Gastrocnemius medialis (tissue), 4 donors: ENCODE results near the gene SDR42E1. TPM values are rescaled to one million over a fixed set of nuclear protein-coding genes. Genes with fewer than 3 reads are reported as not detected.

ENCODE experiments used
- ATAC-seq, 2 donors: fragments of 150-250 bp; one replicate each; pipeline ENCODE4 v1.9.1; 2016
- DNase-seq, 2 donors: peaks; one replicate each; pipeline ENCODE4 v3.0.0-alpha.2; 2019
- H3K27ac ChIP-seq, 4 donors: fragments of 200-600 bp; sonication (generic); 1 replicate in 1 of 4; 2 replicates in 3 of 4; pipeline ENCODE4 v1.5.1; 2016 to 2018; ENCODE audit warnings: mild to moderate bottlenecking in 2 of 4, moderate library complexity in 1 of 4
- H3K27me3 ChIP-seq, 3 donors: fragments of 200-600 bp; sonication (generic) in 2 of 3; 1 replicate in 1 of 3; 2 replicates in 2 of 3; pipeline versions ENCODE4 v1.5.1 to v1.6.0; 2016 to 2019; ENCODE audit warnings: mild to moderate bottlenecking in 1 of 3, moderate library complexity in 1 of 3
- H3K36me3 ChIP-seq, 2 donors: fragments of 200-600 bp; sonication (generic) in 1 of 2; one replicate each; pipeline ENCODE4 v1.5.1; 2017 to 2018
- H3K4me1 ChIP-seq, 2 donors: fragments of 200-600 bp; sonication (generic) in 1 of 2; one replicate each; pipeline ENCODE4 v1.5.1; 2016 to 2017; ENCODE audit warnings: mild to moderate bottlenecking in 2 of 2
- H3K4me3 ChIP-seq, 4 donors: fragments of 200-600 bp; sonication (generic) in 3 of 4; 1 replicate in 1 of 4; 2 replicates in 3 of 4; pipeline ENCODE4 v1.5.1; 2016 to 2019; ENCODE audit warnings: mild to moderate bottlenecking in 2 of 4
- H3K9me3 ChIP-seq, 3 donors: fragments of 200-600 bp; sonication (generic) in 2 of 3; 1 replicate in 1 of 3; 2 replicates in 2 of 3; pipeline ENCODE4 v1.5.1; 2016 to 2019
- CTCF ChIP-seq, 5 experiments: fragments of 450-650 bp in 3 of 5; fragments of 200-600 bp in 2 of 5; sonication (generic) in 2 of 5; IDR thresholded peaks in 4 of 5; conservative IDR thresholded peaks in 1 of 5; 1 replicate in 4 of 5; 2 replicates in 1 of 5; pipeline ENCODE4 v1.5.1; 2016 to 2019; ENCODE audit warnings: antibody characterized with exemption in 5 of 5, mild to moderate bottlenecking in 3 of 5, moderate library complexity in 3 of 5
- POLR2A ChIP-seq, 2 donors: fragments of 450-650 bp; IDR thresholded peaks; one replicate each; pipeline ENCODE4 v1.6.1; 2017; ENCODE audit warnings: antibody characterized with exemption in 2 of 2, mild to moderate bottlenecking in 2 of 2, moderate library complexity in 2 of 2
- in situ Hi-C, 4 donors: fragments of 200-750 bp; cut with MboI; loops; one replicate each; pipeline versions ENCODE4 v1.15.0 to v1.8.0; 2017; ENCODE audit warnings: low sequenced_read_pairs in 4 of 4
- intact Hi-C: fragments of 100-400 bp; cut with DNase I; formaldehyde crosslinking; loops from one replicate; pipeline ENCODE4 v1.15.1; 2023; ENCODE audit warnings: low total_unique reads
- total RNA-seq, 4 donors: library from RNA; depleted of rRNA; stranded (reverse); fragments of >200 nt; gene quantifications; one replicate each; pipeline versions ENCODE4 v1.1.0 to v1.2.3, GENCODE V29; 2016

SDR42E1 gene
- total RNA-seq, 4 donors from 2014 or later: 0.02 TPM; not detected in 3

- intact Hi-C loops: no loop called here
- Histone ChIP-seq H3K27me3 (no peaks in the 10 kb centered on the region), H3K4me3 (no peak overlapping the region), H3K9me3 (no peaks in the 10 kb centered on the region), H3K4me1 (no peaks in the 10 kb centered on the region), H3K36me3 (no peaks in the 10 kb centered on the region), H3K27ac (no peak overlapping the region)
- ATAC-seq (no peak), DNase-seq (no peak)
- no peak for TF ChIP-seq CTCF (IDR thresholded peaks at IDR 0.05 in 4 of 5, conservative IDR thresholded peaks at IDR 0.05 in 1 of 5)
- no peak for TF ChIP-seq POLR2A (IDR thresholded peaks at IDR 0.05)
- in situ Hi-C loops: no loop called here
These were observed 44.7 kb upstream of the SDR42E1 start for GRCh38 chr16:82055728-82056549.

- Histone ChIP-seq H3K4me1 (no peaks in the 10 kb centered on the region), H3K36me3 (no peaks in the 10 kb centered on the region), H3K4me3 (no peak overlapping the region), H3K9me3 (no peaks in the 10 kb centered on the region), H3K27me3 (no peaks in the 10 kb centered on the region), H3K27ac (no peak overlapping the region)
- DNase-seq (no peak), ATAC-seq (no peak)
- TF ChIP-seq POLR2A (IDR thresholded peaks at IDR 0.05): no peak
- no peak for TF ChIP-seq CTCF (IDR thresholded peaks at IDR 0.05 in 4 of 5, conservative IDR thresholded peaks at IDR 0.05 in 1 of 5)
- intact Hi-C loops: no loop called here
- in situ Hi-C loops: no loop called here
These were observed 43.8 kb upstream of the SDR42E1 start for GRCh38 chr16:82055117-82055516.

DNA sequence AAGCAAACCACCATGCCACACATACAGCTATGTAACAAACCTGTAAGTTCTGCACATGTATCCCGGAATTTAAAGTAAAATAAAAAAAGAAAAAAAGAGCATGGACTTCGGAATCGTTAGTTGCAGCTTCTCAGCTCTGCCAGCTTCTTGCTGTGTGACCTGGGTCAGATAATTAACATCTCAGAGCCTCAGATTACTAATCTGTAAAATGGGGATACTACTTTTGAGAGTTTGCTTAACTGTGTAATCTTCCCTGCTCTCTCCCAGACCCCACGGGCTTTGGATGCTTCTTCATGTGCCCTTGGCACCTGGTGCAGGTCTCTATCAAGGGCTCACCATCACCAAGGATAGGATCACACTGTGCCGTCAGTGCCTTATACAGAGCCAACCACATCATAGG lies 40.4 kb upstream of the SDR42E1 start:
- Histone ChIP-seq H3K27me3 (no peaks in the 10 kb centered on the region), H3K9me3 (no peaks in the 10 kb centered on the region), H3K27ac (no peak overlapping the region), H3K36me3 (no peaks in the 10 kb centered on the region), H3K4me3 (no peak overlapping the region), H3K4me1 (no peaks in the 10 kb centered on the region)
- TF ChIP-seq POLR2A (IDR thresholded peaks at IDR 0.05) (no peak), CTCF (IDR thresholded peaks at IDR 0.05 in 4 of 5, conservative IDR thresholded peaks at IDR 0.05 in 1 of 5) (no peak)
- in situ Hi-C loops (no loop called here), intact Hi-C loops (no loop called here)
- DNase-seq (no peak), ATAC-seq (no peak)

DNA sequence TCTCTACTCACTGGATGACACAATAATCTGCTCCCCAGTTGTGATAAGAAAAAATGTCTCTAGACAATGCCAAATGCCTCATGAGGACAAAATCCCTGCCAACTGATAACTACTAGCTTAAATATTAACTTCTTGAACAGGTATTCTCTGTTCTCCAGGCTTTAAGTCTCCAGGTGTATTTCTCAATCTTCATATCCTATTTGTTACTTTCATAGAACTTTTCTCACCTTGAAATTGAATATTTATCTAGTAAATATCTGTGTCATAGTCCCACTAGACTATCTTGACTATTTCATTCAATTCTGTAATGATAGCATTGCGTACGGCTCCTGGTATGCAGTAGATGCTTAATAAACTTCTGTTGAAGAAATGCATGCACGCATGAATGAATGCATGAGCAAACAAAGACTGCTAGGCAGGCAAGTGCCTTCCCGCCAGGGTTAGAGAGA lies 39.7 kb upstream of the SDR42E1 start:
- ATAC-seq: no peak
- no peak for DNase-seq
- Histone ChIP-seq H3K36me3 (no peaks in the 10 kb centered on the region), H3K27me3 (no peaks in the 10 kb centered on the region), H3K4me3 (no peak overlapping the region), H3K4me1 (no peaks in the 10 kb centered on the region), H3K9me3 (no peaks in the 10 kb centered on the region), H3K27ac (no peak overlapping the region)
- in situ Hi-C loops (no loop called here), intact Hi-C loops (no loop called here)
- TF ChIP-seq POLR2A (IDR thresholded peaks at IDR 0.05) (no peak), CTCF (IDR thresholded peaks at IDR 0.05 in 4 of 5, conservative IDR thresholded peaks at IDR 0.05 in 1 of 5) (no peak)
